GM12873 (cell line): ENCODE measurements around the gene DUSP21.

Experiments used
- TF ChIP-seq, protein P1 (sequence below): IDR thresholded peaks from 2 replicates; pipeline ENCODE4 v1.5.1; 2012; ENCODE audit warnings: low read depth, mild to moderate bottlenecking, moderate library complexity, low read length, control low read depth; ENCODE audit not compliant: insufficient read depth; ENCODE audit errors: missing control alignments

DUSP21 gene

DNA sequence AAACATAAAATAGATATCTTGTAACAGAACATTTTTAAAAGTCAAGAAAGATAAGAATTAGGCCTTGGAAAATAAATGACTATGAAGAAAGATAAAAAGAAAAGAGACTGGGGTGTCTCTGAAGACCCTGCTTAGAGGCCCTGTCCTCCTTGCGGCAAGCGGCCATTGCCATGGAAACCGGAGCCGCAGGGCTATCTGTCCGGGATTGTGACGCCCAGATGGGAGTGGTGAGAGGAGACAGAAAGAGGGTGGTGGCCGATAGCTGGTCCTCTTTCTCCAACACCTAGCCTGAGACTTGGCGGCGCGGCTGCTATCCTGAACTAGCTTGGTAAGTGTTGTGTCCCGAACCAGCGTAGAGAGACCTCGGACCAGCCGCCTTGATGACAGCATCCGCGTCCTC is at the start of gene DUSP21:
TSS of gene DUSP21 (plus strand) at position 269 of the 400 bp plus-strand sequence. CDS start at position 381, 112 bp downstream.
- TF ChIP-seq, protein P1, sequence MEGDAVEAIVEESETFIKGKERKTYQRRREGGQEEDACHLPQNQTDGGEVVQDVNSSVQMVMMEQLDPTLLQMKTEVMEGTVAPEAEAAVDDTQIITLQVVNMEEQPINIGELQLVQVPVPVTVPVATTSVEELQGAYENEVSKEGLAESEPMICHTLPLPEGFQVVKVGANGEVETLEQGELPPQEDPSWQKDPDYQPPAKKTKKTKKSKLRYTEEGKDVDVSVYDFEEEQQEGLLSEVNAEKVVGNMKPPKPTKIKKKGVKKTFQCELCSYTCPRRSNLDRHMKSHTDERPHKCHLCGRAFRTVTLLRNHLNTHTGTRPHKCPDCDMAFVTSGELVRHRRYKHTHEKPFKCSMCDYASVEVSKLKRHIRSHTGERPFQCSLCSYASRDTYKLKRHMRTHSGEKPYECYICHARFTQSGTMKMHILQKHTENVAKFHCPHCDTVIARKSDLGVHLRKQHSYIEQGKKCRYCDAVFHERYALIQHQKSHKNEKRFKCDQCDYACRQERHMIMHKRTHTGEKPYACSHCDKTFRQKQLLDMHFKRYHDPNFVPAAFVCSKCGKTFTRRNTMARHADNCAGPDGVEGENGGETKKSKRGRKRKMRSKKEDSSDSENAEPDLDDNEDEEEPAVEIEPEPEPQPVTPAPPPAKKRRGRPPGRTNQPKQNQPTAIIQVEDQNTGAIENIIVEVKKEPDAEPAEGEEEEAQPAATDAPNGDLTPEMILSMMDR: no peak

DNA sequence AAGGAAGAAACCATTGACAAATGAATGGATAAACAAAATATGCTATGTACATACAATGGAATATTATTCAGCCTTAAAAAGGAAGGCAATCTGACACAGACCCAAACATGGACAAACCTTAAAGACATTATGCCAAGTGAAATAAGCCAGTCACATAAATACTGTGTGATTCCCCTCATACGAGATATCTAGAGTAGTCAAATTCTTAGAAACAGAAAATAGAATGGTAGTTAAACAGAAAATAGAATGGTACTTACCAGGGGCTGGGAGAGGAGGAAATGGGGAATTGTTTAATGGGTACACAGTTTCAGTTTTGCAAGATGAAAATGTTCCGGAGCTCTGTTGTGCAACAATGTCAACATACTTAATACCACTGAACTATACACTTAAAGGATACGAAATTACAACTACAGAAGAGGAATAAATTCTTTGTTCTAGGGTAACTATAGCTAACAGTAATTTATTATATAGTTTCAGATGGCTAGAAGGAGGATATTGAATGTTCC is 47.8 kb upstream of the DUSP21 start:
- TF ChIP-seq, protein P1: no peak

DNA sequence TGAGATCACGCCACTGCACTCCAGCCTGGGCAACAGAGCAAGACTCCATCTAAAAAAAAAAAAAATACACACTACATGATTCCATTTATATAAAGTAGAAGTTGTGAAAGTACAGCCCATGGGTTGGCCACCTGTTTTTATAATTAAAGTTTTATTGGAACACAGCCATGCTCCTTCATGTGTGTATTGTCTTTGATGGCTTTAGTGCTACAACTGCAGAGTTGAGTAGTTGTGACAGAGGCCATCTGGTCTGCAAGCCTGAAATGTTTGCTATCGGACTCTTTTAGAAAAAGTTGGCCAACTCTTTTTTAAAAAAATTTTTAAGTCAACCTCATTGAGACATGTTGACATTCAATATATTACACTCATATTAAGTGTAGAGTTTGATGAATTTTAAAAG is 41.2 kb upstream of the DUSP21 start:
- TF ChIP-seq, protein P1: no peak

DNA sequence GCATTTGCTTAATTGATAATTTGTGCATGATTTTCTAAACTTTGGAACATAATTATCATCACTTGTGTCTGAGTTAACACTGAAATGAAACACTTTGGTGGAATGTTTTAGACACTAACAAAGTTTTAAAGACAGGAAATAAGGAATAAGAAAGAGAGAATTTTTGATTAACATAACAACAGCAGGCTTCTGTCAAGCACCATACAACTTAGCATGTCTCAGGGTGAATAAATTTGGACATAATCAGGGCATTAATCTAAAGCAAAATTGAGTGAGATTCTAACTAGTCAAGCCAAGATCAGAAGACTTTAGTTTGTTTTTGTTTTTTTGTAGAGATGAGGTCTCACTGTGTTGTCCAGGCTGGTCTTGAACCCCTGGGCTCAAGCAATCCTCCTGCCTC is 28.1 kb upstream of the DUSP21 start:
- TF ChIP-seq, protein P1: no peak

DNA sequence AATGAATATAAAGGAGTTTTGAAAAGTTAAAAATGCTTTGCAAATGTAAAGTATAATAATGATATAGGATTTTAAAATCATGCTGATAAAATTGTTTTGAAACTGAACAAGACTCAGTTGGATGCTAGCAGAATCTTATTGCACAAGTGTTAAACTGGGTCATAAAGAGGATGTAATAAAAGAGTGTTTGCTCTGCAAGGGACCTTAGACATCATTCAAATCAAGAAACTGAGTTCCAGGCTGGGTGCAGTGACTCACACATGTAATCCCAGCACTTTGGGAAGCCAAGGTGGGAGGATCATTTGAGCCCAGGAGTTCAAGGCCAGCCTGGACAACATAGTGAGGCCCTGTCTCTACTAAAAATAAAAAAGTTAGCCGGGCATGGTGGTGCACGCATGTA is 27.5 kb upstream of the DUSP21 start:
- TF ChIP-seq, protein P1: no peak

DNA sequence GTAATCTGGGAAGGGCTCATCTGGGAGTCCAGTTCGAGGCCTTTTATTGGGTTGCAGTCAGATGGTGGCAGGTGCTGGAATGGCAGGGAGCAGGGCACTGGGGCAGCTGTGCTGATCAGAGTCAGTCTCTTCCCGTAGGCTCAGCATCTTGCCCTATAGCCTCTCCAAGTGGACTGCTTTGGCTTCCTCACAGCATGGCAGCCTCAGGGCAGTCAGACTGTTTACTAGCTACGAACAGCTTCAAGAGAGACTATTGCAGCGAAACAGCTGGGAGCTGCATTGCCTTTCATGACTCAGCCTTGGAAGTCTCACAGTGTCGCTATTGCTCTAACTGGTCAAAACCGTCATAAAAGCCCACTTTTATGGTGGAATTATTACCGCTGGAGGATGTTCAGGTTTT is 26.8 kb upstream of the DUSP21 start:
- TF ChIP-seq, protein P1: no peak

DNA sequence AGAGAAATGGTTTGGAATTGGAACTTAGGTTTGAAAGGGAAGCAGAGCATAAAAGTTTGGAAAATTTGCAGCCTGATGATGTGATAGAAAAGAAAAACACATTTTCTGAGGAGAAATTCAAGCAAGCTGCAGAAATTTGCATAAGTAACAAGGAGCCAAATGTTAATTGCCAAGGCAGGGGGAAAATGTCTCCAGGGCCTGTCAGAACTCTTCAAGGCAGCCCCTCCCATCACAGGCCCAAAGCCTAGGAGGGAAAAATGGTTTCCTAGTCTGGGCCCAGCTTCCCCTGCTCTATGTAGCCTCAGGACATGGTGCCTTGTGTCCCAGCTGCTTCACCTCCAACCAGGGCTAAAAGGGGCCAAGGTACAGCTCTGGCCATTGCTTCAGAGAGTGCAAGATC is 21.2 kb upstream of the DUSP21 start:
- TF ChIP-seq, protein P1: no peak
